ENCODE measurements around the gene ESYT2.

Gene ESYT2

DNA sequence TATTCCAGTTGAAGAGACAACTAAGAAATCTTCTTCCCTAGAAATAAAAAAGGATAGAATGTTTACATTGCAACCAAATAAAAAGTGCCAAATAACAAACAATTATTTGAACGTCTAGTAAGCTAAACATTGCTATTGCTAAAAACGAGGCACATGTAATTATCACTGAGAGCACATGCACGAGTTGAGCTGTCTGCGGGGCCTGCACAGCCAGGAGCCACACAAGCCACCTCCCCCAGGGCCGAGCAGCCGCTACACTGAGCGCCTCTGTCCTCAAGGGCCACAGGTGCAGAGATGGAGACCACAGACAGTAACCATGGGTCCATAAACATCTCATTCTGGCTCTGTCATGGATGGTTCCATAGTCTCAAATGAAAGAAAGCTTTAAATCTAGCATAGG is 141.9 kb downstream of the ESYT2 start:
- no peak for DNase-seq

DNA sequence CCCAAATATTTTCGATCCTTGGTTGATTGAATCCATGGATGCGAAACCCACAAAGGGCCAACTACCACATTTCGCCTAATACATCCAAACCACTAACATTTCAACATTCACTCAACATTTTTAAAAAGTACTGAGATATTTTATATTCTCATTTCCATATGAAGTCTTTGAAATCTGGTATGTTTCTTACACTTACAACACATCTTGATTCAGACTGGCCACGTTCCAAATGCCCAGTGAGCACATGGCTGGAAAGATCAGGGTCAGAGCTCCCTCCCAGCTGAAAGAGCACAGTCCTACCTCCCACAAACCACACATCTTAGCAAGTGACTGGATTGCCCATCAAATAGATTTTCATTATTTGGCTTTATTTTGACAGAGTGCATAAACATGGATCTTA is 143.6 kb downstream of the ESYT2 start:
- no peak for DNase-seq

DNA sequence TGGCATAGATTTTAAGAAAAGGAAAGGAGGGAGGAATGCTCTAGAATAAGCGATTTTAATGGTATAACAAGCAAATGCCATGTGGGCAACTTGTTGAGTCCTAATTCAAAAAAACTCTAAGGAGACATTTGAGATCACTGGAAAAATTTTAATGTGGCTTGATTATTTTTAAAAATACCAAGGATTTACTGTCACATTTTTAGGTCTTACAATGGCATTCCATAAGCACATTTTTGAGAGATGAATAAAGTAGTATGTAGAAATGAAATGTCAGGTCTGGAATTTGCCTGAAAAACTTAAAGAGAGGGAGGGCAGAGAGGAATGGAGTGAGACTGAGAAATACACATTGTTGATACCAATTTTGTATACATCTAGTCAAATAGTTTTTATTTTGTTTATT is 145.0 kb downstream of the ESYT2 start:
- no peak for DNase-seq

DNA sequence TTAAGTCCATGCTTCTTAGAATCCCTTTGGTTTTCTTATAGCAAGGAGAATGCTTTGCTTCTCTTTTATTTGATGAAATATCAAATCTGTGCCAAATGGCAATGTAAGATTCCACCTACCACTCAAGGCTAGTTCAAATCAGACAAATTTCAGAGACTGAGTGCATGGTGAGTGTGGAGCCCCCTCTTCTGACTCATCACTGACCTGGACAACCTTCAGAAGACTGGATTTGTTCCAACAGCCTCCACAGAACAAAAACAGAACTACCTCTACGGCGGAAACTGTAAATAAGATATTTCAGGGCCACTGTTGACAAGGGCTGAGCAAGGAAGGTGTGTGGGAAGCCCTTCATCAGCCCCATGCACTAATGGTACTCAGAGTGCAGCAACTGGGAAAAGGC is 145.8 kb downstream of the ESYT2 start:
- DNase-seq: no peak

DNA sequence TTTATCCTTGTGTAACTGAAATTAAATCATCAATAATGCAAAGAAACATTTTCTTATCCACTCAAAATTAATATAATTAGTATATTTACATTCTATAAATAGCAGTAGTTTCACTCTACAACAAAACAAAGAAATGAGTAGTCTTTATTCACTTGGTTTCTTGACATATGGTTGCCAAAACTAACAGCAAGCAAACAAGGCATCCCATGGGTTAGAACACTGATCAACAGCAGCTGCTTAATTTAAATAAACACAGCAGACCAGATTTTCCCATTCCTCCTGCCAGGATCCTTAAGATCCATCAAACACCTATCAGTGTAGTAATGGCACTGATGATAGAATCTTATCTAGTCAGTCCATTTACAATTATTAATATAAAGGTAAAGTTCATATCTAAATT is 146.9 kb downstream of the ESYT2 start:
- DNase-seq: no peak

Measured in CD4-positive, alpha-beta T cell treated with Interferon alpha-2 for 1 hour (primary cell).